WERI-Rb-1 (cell line): ENCODE data around the gene GALNT15.

Experiments
- DNase-seq: peaks from one replicate; pipeline ENCODE4 v3.0.0-alpha.2; 2020
- H3K27ac ChIP-seq: fragments of 250-450 bp; sonication (Bioruptor Pico); 2 replicates; pipeline ENCODE4 v1.5.1; 2020; ENCODE audit warnings: mild to moderate bottlenecking, moderate library complexity
- H3K27me3 ChIP-seq: fragments of 250-450 bp; sonication (Bioruptor Pico); 2 replicates; pipeline ENCODE4 v1.5.1; 2021; ENCODE audit warnings: mild to moderate bottlenecking, low read depth, moderate library complexity; ENCODE audit not compliant: insufficient read depth, severe bottlenecking
- H3K36me3 ChIP-seq: fragments of 250-450 bp; sonication (Bioruptor Pico); 2 replicates; pipeline ENCODE4 v1.5.1; 2020; ENCODE audit warnings: mild to moderate bottlenecking, moderate library complexity
- H3K4me3 ChIP-seq: 2 replicates; pipeline ENCODE4 v1.5.1; 2011; ENCODE audit warnings: low read depth, mild to moderate bottlenecking, control low read depth, low read length
- H3K9me3 ChIP-seq: fragments of 250-450 bp; sonication (Bioruptor Pico); 2 replicates; pipeline ENCODE4 v1.5.1; 2021; ENCODE audit warnings: mild to moderate bottlenecking, moderate library complexity; ENCODE audit not compliant: severe bottlenecking
- CTCF ChIP-seq: IDR thresholded peaks from 2 replicates; pipeline ENCODE4 v1.5.1; 2011; ENCODE audit warnings: low read depth, mild to moderate bottlenecking, control low read depth, inconsistent platforms, low read length

GALNT15 gene

GRCh38 chr3:16146015-16146730 lies 28.3 kb upstream of the GALNT15 start:
- no peak for DNase-seq
- TF ChIP-seq CTCF: no peak
- Histone ChIP-seq H3K27ac (no peak overlapping the region), H3K27me3 (no peaks in the 10 kb centered on the region), H3K36me3 (no peaks in the 10 kb centered on the region), H3K9me3 (peaks cover 16% of the 10 kb centered on the region), H3K4me3 (no peak overlapping the region)

DNA sequence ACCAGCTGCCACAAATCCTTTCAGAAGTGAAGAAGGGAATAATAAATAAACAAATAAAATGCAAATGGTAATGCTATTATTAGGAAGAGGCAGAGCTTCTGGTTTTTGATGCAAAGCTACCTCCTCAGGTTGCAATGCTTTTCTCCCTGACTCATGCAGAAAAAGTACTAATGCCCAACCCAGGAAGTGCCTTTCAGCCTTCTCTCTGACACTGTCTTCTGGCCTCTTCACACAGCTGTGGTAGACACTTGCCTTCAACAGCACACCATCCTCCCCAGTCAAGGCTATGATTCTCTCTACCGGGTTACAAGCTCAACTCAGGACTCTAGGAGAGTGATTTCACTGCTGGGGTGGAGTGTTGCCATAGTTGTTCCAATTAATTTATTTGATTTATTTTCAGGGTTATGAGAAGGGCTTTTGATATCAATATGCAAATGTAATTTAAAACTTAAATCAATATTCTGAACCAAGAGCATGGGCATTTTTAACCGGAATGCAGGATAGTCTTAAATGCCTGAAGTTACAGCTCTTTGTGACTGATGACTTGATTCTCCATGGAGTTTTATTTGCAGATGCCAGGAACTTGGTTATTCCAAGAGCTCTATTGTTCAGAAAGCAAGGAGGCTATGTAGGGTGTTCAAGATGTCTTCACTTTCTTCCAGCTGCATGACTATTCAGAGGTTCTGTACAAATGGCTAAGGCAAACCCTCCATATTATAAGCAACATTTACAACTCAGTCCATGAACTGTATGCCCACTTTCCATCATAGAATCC lies 27.1 kb upstream of the GALNT15 start:
- TF ChIP-seq CTCF: no peak
- Histone ChIP-seq H3K36me3 (no peaks in the 10 kb centered on the region), H3K27ac (no peak overlapping the region), H3K27me3 (no peaks in the 10 kb centered on the region), H3K9me3 (peaks cover 16% of the 10 kb centered on the region), H3K4me3 (no peak overlapping the region)
- DNase-seq: no peak

DNA sequence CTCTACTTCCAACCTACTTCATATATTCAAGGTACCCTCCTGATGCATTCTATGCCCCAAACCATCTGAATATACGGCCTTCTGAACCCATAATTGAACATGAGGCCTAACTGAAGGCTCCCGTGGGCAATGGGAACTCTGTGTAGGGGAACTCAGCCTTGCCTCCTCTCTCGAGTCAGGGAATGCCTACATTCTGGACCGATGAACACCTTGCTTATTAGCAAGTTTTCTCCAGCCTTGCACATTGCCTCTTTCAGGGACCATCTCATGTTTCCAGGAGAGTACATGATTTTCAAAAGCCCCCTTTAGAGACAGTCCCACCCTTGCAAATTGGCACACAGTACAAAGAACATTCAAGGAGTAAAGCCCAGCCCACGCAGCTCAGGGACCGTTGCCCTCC lies 26.3 kb upstream of the GALNT15 start:
- Histone ChIP-seq H3K36me3 (no peaks in the 10 kb centered on the region), H3K27me3 (no peaks in the 10 kb centered on the region), H3K4me3 (no peak overlapping the region), H3K9me3 (peaks cover 12% of the 10 kb centered on the region), H3K27ac (no peak overlapping the region)
- no peak for DNase-seq
- TF ChIP-seq CTCF: no peak

- Histone ChIP-seq H3K27me3 (no peaks in the 10 kb centered on the region), H3K27ac (no peak overlapping the region), H3K9me3 (peaks cover 9% of the 10 kb centered on the region), H3K36me3 (no peaks in the 10 kb centered on the region), H3K4me3 (no peak overlapping the region)
- TF ChIP-seq CTCF: no peak
- no peak for DNase-seq
Observed at GRCh38 chr3:16148783-16149182, 25.7 kb upstream of the GALNT15 start.

GRCh38 chr3:16150285-16150684 lies 24.2 kb upstream of the GALNT15 start:
- H3K4me3 ChIP-seq: no peak overlapping the region
- DNase-seq: no peak
- H3K9me3 ChIP-seq: no peaks in the 10 kb centered on the region
- no peaks in the 10 kb centered on the region for H3K36me3 ChIP-seq
- H3K27ac ChIP-seq: no peak overlapping the region
- no peak for TF ChIP-seq CTCF
- no peaks in the 10 kb centered on the region for H3K27me3 ChIP-seq

GRCh38 chr3:16151109-16151508 lies 23.4 kb upstream of the GALNT15 start:
- H3K36me3 ChIP-seq: no peaks in the 10 kb centered on the region
- H3K9me3 ChIP-seq: no peaks in the 10 kb centered on the region
- H3K27ac ChIP-seq: no peak overlapping the region
- no peak for DNase-seq
- H3K27me3 ChIP-seq: no peaks in the 10 kb centered on the region
- H3K4me3 ChIP-seq: no peak overlapping the region
- no peak for TF ChIP-seq CTCF
